ENCODE data around the gene KIF25. TPM values are rescaled to one million over a fixed set of nuclear protein-coding genes. Genes with fewer than 3 reads are reported as not detected.

The KIF25 gene
- total RNA-seq, 4 donors from 2014 or later, result 0.17 TPM; not detected in 3

DNA sequence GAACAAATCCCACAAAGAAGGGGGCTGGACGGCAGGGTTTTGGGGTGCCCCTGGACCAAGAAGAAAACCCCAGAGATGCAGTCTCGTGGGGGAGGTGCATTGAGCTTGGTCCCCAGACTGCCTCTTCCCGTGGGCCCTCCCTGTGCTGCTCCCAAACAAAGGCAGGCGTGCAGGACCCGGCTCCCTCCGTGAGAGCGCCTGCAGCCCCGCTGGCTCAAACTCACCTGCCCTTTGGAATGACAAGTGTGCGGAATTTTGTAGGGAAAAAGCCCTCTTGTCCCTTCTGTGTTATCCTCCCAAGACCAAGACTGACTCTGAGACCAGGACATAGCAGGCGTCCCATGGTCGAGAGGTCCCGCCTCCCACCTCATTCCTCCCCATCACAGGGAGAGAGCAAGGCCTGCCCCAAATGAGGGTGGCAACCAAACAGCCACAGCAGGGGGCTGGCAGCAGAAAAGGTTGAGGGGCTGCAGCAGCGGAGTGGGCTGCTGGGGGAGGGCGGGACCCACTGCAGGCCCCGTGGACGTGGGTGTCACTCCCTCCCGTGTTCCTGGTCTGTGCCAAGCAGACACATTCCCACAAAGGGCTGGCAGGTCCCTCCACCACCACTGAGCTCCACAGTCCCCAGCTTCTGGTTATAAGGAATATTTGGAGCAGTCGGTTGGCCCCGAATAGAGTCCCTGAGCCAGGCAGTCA is 87.1 kb downstream of the KIF25 start:
- Histone ChIP-seq H3K36me3 (no peaks in the 10 kb centered on the region), H3K9me3 (no peaks in the 10 kb centered on the region), H3K27me3 (no peaks in the 10 kb centered on the region), H3K4me1 (peaks cover 6 to 18% (median 16%) of the 10 kb centered on the region in 4 donors), H3K4me3 (no peak overlapping the region), H3K27ac (replicated peaks in 1 of 4) (no peak overlapping the region)
- TF ChIP-seq, protein P1, sequence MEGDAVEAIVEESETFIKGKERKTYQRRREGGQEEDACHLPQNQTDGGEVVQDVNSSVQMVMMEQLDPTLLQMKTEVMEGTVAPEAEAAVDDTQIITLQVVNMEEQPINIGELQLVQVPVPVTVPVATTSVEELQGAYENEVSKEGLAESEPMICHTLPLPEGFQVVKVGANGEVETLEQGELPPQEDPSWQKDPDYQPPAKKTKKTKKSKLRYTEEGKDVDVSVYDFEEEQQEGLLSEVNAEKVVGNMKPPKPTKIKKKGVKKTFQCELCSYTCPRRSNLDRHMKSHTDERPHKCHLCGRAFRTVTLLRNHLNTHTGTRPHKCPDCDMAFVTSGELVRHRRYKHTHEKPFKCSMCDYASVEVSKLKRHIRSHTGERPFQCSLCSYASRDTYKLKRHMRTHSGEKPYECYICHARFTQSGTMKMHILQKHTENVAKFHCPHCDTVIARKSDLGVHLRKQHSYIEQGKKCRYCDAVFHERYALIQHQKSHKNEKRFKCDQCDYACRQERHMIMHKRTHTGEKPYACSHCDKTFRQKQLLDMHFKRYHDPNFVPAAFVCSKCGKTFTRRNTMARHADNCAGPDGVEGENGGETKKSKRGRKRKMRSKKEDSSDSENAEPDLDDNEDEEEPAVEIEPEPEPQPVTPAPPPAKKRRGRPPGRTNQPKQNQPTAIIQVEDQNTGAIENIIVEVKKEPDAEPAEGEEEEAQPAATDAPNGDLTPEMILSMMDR (IDR thresholded peaks at IDR 0.05), result no peak
- TF ChIP-seq POLR2AphosphoS5 (IDR thresholded peaks at IDR 0.05) (no peak), POLR2A (IDR thresholded peaks at IDR 0.05; ENCODE audit: low read depth) (no peak), EP300 (IDR thresholded peaks at IDR 0.05) (no peak)
- DNase-seq (ENCODE audit: extremely low spot score), result no peak
- intact Hi-C loops (cut with DNase I), result no loop called here
- 93% methylated on average over 18 of the region's 19 CpGs for WGBS

DNA sequence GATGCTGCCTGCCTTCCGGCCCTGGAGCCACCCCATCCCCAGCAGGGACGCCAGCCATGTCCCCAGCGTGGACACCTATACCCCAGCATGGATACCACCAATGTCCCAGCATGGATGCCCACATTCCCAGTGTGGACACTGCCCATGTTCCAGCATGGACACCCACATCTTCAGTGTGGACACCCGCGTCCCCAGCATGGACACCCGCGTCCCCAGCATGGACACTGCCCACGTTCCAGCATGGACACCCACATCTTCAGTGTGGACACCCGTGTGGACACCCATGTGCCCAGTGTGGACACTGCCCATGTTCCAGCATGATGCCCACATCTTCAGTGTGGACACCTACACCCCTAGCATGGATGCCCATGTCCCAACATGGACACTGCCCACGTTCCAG is 88.6 kb downstream of the KIF25 start:
- intact Hi-C loops (cut with DNase I), result no loop called here
- no peak for DNase-seq (ENCODE audit: extremely low spot score)
- Histone ChIP-seq H3K36me3 (no peaks in the 10 kb centered on the region), H3K27me3 (no peaks in the 10 kb centered on the region), H3K27ac (replicated peaks in 1 of 4) (no peak overlapping the region), H3K4me1 (peaks cover 6 to 18% (median 16%) of the 10 kb centered on the region in 4 donors), H3K4me3 (no peak overlapping the region), H3K9me3 (no peaks in the 10 kb centered on the region)
- TF ChIP-seq EP300 (IDR thresholded peaks at IDR 0.05) (no peak), POLR2AphosphoS5 (IDR thresholded peaks at IDR 0.05) (no peak), POLR2A (IDR thresholded peaks at IDR 0.05; ENCODE audit: low read depth) (no peak)
- TF ChIP-seq, protein P1 (IDR thresholded peaks at IDR 0.05), result no peak
- 95% methylated on average over 8 of the region's 10 CpGs for WGBS

DNA sequence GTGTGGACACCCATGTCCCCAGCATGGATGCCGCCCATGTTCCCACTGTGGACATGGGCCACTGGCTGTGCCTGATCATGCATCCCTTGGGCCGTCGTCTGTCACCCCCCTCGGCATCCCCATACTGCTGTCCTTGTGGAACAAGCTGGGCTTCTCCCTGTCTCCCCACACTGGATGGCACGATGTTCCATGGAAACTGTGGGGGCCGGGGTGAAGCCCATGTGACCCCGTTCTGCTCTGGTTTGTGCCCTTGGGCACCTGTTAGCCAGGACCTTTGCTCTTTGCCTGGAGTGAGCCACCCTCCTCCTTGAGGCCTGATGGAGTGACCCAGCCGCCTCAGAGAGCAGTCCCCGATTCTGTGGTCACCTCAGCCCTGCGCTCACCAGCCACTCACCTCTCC is 89.1 kb downstream of the KIF25 start:
- 93% methylated on average over 10 of the region's 10 CpGs for WGBS
- Histone ChIP-seq H3K4me1 (peaks cover 6 to 18% (median 16%) of the 10 kb centered on the region in 4 donors), H3K9me3 (no peaks in the 10 kb centered on the region), H3K27me3 (no peaks in the 10 kb centered on the region), H3K27ac (replicated peaks in 1 of 4) (no peak overlapping the region), H3K4me3 (no peak overlapping the region), H3K36me3 (no peaks in the 10 kb centered on the region)
- TF ChIP-seq POLR2A (IDR thresholded peaks at IDR 0.05; ENCODE audit: low read depth) (no peak), POLR2AphosphoS5 (IDR thresholded peaks at IDR 0.05) (no peak), EP300 (IDR thresholded peaks at IDR 0.05) (no peak)
- TF ChIP-seq, protein P1 (IDR thresholded peaks at IDR 0.05), result no peak
- DNase-seq (ENCODE audit: extremely low spot score), result no peak
- intact Hi-C loops (cut with DNase I), result no loop called here

DNA sequence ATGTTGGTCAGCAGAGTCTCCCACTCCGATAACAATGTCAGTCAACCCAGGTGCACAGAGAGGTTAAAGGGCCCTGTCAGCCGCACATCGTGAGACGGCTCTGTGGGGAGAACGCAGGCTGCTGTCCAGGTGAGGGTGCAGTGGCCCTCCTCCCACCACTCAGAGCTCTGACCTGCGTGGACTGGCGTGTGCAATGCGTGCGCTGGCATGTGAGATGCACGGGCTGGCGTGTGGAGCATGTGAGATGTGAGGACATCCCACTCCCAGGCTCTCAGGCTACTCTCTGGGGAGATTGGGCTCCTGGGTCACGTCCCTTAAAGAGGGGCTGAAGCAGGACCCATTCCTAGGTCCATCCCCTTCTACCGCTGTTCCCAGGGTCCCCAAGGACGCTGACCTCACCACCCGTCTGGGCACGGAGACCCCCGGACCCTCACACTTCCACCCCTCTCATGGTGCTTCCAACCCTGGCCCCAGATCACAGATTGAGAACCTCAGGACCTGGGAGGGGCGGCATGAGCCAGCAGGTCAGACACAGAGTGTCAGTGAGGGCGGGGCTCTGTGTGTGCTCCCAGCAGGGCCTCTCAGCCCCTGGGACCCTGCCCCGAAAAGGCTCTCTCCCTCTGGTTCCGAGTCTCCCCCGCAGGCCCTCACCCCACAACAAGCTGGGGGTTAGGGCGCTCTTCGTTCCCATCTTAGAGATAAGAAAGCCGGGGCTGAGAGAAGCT is 90.1 kb downstream of the KIF25 start:
- Histone ChIP-seq H3K36me3 (no peaks in the 10 kb centered on the region), H3K4me3 (no peak overlapping the region), H3K9me3 (no peaks in the 10 kb centered on the region), H3K4me1 (peaks cover 6 to 18% (median 16%) of the 10 kb centered on the region in 4 donors), H3K27ac (replicated peaks in 1 of 4) (peak overlapping the region in 1 of 4 donors; percentile 15), H3K27me3 (no peaks in the 10 kb centered on the region)
- WGBS, result 78% methylated on average over 18 of the region's 25 CpGs
- intact Hi-C loops (cut with DNase I), result no loop called here
- TF ChIP-seq EP300 (IDR thresholded peaks at IDR 0.05) (no peak), POLR2AphosphoS5 (IDR thresholded peaks at IDR 0.05) (no peak), POLR2A (IDR thresholded peaks at IDR 0.05; ENCODE audit: low read depth) (no peak)
- TF ChIP-seq, protein P1 (IDR thresholded peaks at IDR 0.05), result no peak
- DNase-seq (ENCODE audit: extremely low spot score), result no peak
